Thyroid gland (tissue), 4 donors: ENCODE results near the gene JAK3.

ENCODE experiments used
- POLR2A ChIP-seq, 2 donors: fragments of 450-650 bp; IDR thresholded peaks; one replicate each; pipeline ENCODE4 v1.6.1; 2017; ENCODE audit warnings: antibody characterized with exemption in 2 of 2, mild to moderate bottlenecking in 2 of 2, moderate library complexity in 1 of 2
- TF ChIP-seq, protein P1 (sequence below), 6 experiments: fragments of 200-600 bp in 3 of 6; fragments of 450-650 bp in 3 of 6; sonication (generic) in 3 of 6; IDR thresholded peaks; one replicate each; pipeline ENCODE4 v1.5.1; 2016 to 2019; ENCODE audit warnings: antibody characterized with exemption in 6 of 6, mild to moderate bottlenecking in 2 of 6, inconsistent platforms in 1 of 6, moderate library complexity in 1 of 6

- no peak for TF ChIP-seq POLR2A (IDR thresholded peaks at IDR 0.05)
- TF ChIP-seq, protein P1, sequence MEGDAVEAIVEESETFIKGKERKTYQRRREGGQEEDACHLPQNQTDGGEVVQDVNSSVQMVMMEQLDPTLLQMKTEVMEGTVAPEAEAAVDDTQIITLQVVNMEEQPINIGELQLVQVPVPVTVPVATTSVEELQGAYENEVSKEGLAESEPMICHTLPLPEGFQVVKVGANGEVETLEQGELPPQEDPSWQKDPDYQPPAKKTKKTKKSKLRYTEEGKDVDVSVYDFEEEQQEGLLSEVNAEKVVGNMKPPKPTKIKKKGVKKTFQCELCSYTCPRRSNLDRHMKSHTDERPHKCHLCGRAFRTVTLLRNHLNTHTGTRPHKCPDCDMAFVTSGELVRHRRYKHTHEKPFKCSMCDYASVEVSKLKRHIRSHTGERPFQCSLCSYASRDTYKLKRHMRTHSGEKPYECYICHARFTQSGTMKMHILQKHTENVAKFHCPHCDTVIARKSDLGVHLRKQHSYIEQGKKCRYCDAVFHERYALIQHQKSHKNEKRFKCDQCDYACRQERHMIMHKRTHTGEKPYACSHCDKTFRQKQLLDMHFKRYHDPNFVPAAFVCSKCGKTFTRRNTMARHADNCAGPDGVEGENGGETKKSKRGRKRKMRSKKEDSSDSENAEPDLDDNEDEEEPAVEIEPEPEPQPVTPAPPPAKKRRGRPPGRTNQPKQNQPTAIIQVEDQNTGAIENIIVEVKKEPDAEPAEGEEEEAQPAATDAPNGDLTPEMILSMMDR (IDR thresholded peaks at IDR 0.05): no peak
Observed at GRCh38 chr19:17874758-17875135, 27.0 kb upstream of the JAK3 start.
